Activated CD4-positive, alpha-beta memory T cell treated with anti-CD3 and anti-CD28 coated beads for 36 hours (primary cell): Measurements from ENCODE around the gene OR5C1. TPM values are rescaled to one million over a fixed set of nuclear protein-coding genes. Genes with fewer than 3 reads are reported as not detected.

Source experiments
- CTCF ChIA-PET: fragments of 350-600 bp; sonication (Branson Sonifier 250); formaldehyde crosslinking; loops from one replicate; lab custom pipeline; 2021; ENCODE audit warnings: antibody characterized with exemption, inconsistent platforms; lab: Charles Lee
- POLR2A ChIA-PET: fragments of 350-600 bp; sonication (Branson Sonifier 250); formaldehyde crosslinking; loops from one replicate; lab custom pipeline; 2021; ENCODE audit warnings: antibody characterized with exemption; lab: Charles Lee
- DNase-seq: peaks from one replicate; pipeline ENCODE4 v3.0.0-alpha.2; 2020
- H3K27ac Mint-ChIP-seq: one replicate; pipeline ENCODE4 v1.8.0; 2021; ENCODE audit warnings: mixed read lengths
- H3K27me3 Mint-ChIP-seq: one replicate; pipeline ENCODE4 v1.8.0; 2021; ENCODE audit warnings: mixed read lengths
- H3K36me3 Mint-ChIP-seq: one replicate; pipeline ENCODE4 v1.8.0; 2021; ENCODE audit warnings: mixed read lengths
- H3K4me1 Mint-ChIP-seq: one replicate; pipeline ENCODE4 v1.8.0; 2021; ENCODE audit warnings: low read depth, mixed read lengths
- H3K4me3 Mint-ChIP-seq: one replicate; pipeline ENCODE4 v1.8.0; 2021; ENCODE audit warnings: mild to moderate bottlenecking, mixed read lengths
- H3K9me3 Mint-ChIP-seq: one replicate; pipeline ENCODE4 v1.8.0; 2021; ENCODE audit warnings: mixed read lengths
- intact Hi-C: fragments of 100-400 bp; cut with micrococcal nuclease; formaldehyde crosslinking; loops from one replicate; pipeline ENCODE4 v1.15.1; 2023
- total RNA-seq, 2 experiments: library from RNA; stranded (reverse); gene quantifications; one replicate each; pipeline ENCODE4 v1.2.3, GENCODE V29; 2021

The OR5C1 gene
- total RNA-seq, result not detected

- Mint-ChIP-seq H3K4me1 (no peaks in the 10 kb centered on the region), H3K36me3 (no peaks in the 10 kb centered on the region), H3K27me3 (no peaks in the 10 kb centered on the region), H3K27ac (no peak within 1 kb of the TSS), H3K4me3 (no peak within 1 kb of the TSS), H3K9me3 (no peaks in the 10 kb centered on the region)
- intact Hi-C loops, result no loop called here
- ChIA-PET CTCF (no interaction called here), POLR2A (no interaction called here)
- DNase-seq, result no peak
Observed at GRCh38 chr9:122788831-122789230, at the start of gene OR5C1. Gene OR5C1 (plus strand): TSS chr9:122788933. CDS start chr9:122788933, 0 bp downstream.

DNA sequence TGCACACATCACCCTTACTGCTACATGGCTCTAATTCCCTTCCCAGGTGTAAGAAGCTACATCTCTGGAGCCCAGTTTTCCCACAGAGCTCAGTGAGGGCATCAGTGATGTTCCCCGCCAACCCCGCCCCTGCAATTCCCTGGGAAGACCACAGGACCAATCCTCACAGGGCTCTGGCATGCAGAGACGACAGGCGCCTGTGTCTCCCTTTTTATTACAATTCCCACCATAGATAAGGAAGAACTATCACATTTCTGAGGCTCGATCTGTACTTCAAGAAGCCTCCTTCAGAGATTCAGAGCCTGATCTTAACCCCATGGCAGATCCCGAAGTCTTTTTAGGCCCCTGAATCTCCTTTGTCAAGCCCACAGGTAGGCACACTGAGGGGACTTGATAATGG lies 46.7 kb upstream of the OR5C1 start, which contains the start of gene OR1L6:
Gene OR1L6, plus strand, starts transcription at position 301 of the 400 bp plus-strand sequence. CDS start 7,545 bp downstream, outside the sequence.
- DNase-seq, result no peak
- Mint-ChIP-seq H3K9me3 (peaks cover 14% of the 10 kb centered on the region), H3K27me3 (no peaks in the 10 kb centered on the region), H3K27ac (no peak within 1 kb of the TSS), H3K4me3 (no peak within 1 kb of the TSS), H3K4me1 (no peaks in the 10 kb centered on the region), H3K36me3 (no peaks in the 10 kb centered on the region)
- ChIA-PET CTCF (no interaction called here), POLR2A (no interaction called here)
- intact Hi-C loops, result no loop called here

GRCh38 chr9:122754825-122755224 lies 33.9 kb upstream of the OR5C1 start:
- Mint-ChIP-seq H3K4me1 (no peaks in the 10 kb centered on the region), H3K36me3 (peaks cover 9% of the 10 kb centered on the region), H3K27me3 (no peaks in the 10 kb centered on the region), H3K9me3 (peaks cover 19% of the 10 kb centered on the region), H3K4me3 (no peak overlapping the region), H3K27ac (no peak overlapping the region)
- POLR2A ChIA-PET, result no interaction called here
- CTCF ChIA-PET, result no interaction called here
- no peak for DNase-seq
- intact Hi-C loops, result no loop called here

- peaks cover 3% of the 10 kb centered on the region for H3K36me3 Mint-ChIP-seq
- ChIA-PET POLR2A (no interaction called here), CTCF (no interaction called here)
- DNase-seq, result no peak
- no peaks in the 10 kb centered on the region for H3K4me1 Mint-ChIP-seq
- peaks cover 1% of the 10 kb centered on the region for H3K27me3 Mint-ChIP-seq
- no peak overlapping the region for H3K27ac Mint-ChIP-seq
- no peak overlapping the region for H3K4me3 Mint-ChIP-seq
- intact Hi-C loops, result no loop called here
- peaks cover 37% of the 10 kb centered on the region for H3K9me3 Mint-ChIP-seq
Observed at GRCh38 chr9:122767817-122768216, 20.9 kb upstream of the OR5C1 start.

- ChIA-PET CTCF (interaction anchor here (0.7 kb wide), 1 partner anchor 164 kb away, joined by 4 read pairs; the partner anchor contains the start of gene RABGAP1), POLR2A (no interaction called here)
- peaks cover 4% of the 10 kb centered on the region for H3K36me3 Mint-ChIP-seq
- DNase-seq, result no peak
- H3K9me3 Mint-ChIP-seq, result peaks cover 12% of the 10 kb centered on the region
- intact Hi-C loops, result no loop called here
- no peak overlapping the region for H3K4me3 Mint-ChIP-seq
- no peaks in the 10 kb centered on the region for H3K27me3 Mint-ChIP-seq
- H3K4me1 Mint-ChIP-seq, result no peaks in the 10 kb centered on the region
- no peak overlapping the region for H3K27ac Mint-ChIP-seq
Observed at GRCh38 chr9:122777052-122777451, 11.7 kb upstream of the OR5C1 start.

GRCh38 chr9:122777935-122778627 lies 10.7 kb upstream of the OR5C1 start:
- Mint-ChIP-seq H3K27ac (no peak overlapping the region), H3K4me1 (no peaks in the 10 kb centered on the region), H3K36me3 (peaks cover 3% of the 10 kb centered on the region), H3K27me3 (no peaks in the 10 kb centered on the region), H3K4me3 (no peak overlapping the region), H3K9me3 (peaks cover 6% of the 10 kb centered on the region)
- ChIA-PET POLR2A (no interaction called here), CTCF (no interaction called here)
- DNase-seq, result no peak
- intact Hi-C loops, result no loop called here

DNA sequence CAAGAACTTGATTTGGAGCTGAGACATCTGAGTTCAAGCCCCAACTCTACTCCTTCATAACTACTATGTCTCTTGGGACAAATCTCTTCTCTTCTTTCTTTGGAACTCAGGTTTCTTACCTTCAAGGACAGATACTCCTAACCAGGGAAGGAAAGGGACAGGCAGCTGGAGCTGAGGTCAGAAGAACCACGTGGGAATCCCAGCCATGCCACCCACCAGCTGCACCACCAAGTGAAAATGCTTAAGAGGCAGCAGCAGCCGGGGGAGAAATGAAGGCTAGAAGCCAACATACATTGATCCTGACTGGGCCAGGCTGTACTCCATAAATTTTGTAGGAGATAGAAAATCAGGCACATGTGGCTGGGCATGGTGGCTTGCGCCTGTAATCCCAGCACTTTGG lies 9.6 kb upstream of the OR5C1 start:
- no peaks in the 10 kb centered on the region for H3K36me3 Mint-ChIP-seq
- no peaks in the 10 kb centered on the region for H3K27me3 Mint-ChIP-seq
- CTCF ChIA-PET, result no interaction called here
- H3K9me3 Mint-ChIP-seq, result no peaks in the 10 kb centered on the region
- no peak for DNase-seq
- POLR2A ChIA-PET, result no interaction called here
- H3K27ac Mint-ChIP-seq, result no peak overlapping the region
- H3K4me1 Mint-ChIP-seq, result no peaks in the 10 kb centered on the region
- no peak overlapping the region for H3K4me3 Mint-ChIP-seq
- intact Hi-C loops, result no loop called here

- Mint-ChIP-seq H3K36me3 (no peaks in the 10 kb centered on the region), H3K4me1 (no peaks in the 10 kb centered on the region), H3K9me3 (no peaks in the 10 kb centered on the region), H3K4me3 (no peak overlapping the region), H3K27ac (no peak overlapping the region), H3K27me3 (no peaks in the 10 kb centered on the region)
- CTCF ChIA-PET, result no interaction called here
- POLR2A ChIA-PET, result no interaction called here
- no peak for DNase-seq
- intact Hi-C loops, result no loop called here
Observed at GRCh38 chr9:122780026-122780425, 8.7 kb upstream of the OR5C1 start.

GRCh38 chr9:122781671-122782070 lies 7.1 kb upstream of the OR5C1 start:
- no peaks in the 10 kb centered on the region for H3K4me1 Mint-ChIP-seq
- CTCF ChIA-PET, result interaction anchor here (0.7 kb wide), 1 partner anchor 532 kb away, joined by 3 read pairs; no protein-coding TSS in a partner anchor
- H3K27me3 Mint-ChIP-seq, result no peaks in the 10 kb centered on the region
- no peaks in the 10 kb centered on the region for H3K9me3 Mint-ChIP-seq
- H3K36me3 Mint-ChIP-seq, result no peaks in the 10 kb centered on the region
- no peak overlapping the region for H3K27ac Mint-ChIP-seq
- no peak overlapping the region for H3K4me3 Mint-ChIP-seq
- no peak for DNase-seq
- POLR2A ChIA-PET, result no interaction called here
- intact Hi-C loops, result no loop called here

GRCh38 chr9:122785269-122785668 lies 3.5 kb upstream of the OR5C1 start:
- POLR2A ChIA-PET, result no interaction called here
- Mint-ChIP-seq H3K4me3 (no peak overlapping the region), H3K27me3 (no peaks in the 10 kb centered on the region), H3K9me3 (no peaks in the 10 kb centered on the region), H3K4me1 (no peaks in the 10 kb centered on the region), H3K27ac (no peak overlapping the region), H3K36me3 (no peaks in the 10 kb centered on the region)
- CTCF ChIA-PET, result no interaction called here
- DNase-seq, result no peak
- intact Hi-C loops, result no loop called here

DNA sequence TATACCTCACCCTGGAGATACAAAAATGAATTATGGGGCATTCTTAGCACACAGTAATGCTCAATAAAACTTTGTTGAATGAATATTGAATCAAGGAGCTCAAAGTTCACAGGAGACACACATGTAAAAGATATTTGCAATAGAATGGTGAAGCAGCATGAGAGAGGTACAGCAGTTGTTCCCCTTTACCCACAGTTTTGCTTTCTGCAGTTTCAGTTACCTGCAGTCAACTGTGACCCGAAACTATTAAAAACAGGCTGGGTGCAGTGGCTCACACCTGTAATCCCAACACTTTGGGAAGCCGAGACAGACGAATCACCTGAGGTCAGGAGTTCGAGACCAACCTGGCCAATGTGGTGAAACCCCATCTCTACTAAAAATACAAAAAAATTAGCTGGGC lies 2.4 kb upstream of the OR5C1 start:
- DNase-seq, result no peak
- intact Hi-C loops, result no loop called here
- Mint-ChIP-seq H3K9me3 (no peaks in the 10 kb centered on the region), H3K36me3 (no peaks in the 10 kb centered on the region), H3K27ac (no peak overlapping the region), H3K27me3 (no peaks in the 10 kb centered on the region), H3K4me3 (no peak overlapping the region), H3K4me1 (no peaks in the 10 kb centered on the region)
- POLR2A ChIA-PET, result no interaction called here
- CTCF ChIA-PET, result no interaction called here

- no peak overlapping the region for H3K27ac Mint-ChIP-seq
- H3K9me3 Mint-ChIP-seq, result no peaks in the 10 kb centered on the region
- intact Hi-C loops, result no loop called here
- CTCF ChIA-PET, result no interaction called here
- POLR2A ChIA-PET, result no interaction called here
- DNase-seq, result no peak
- no peak overlapping the region for H3K4me3 Mint-ChIP-seq
- no peaks in the 10 kb centered on the region for H3K36me3 Mint-ChIP-seq
- no peaks in the 10 kb centered on the region for H3K4me1 Mint-ChIP-seq
- H3K27me3 Mint-ChIP-seq, result no peaks in the 10 kb centered on the region
Observed at GRCh38 chr9:122789256-122790046, 718 bp downstream of the OR5C1 start.
